ENCODE data around the gene ANKRD24. TPM values are rescaled to one million over a fixed set of nuclear protein-coding genes. Genes with fewer than 3 reads are reported as not detected.
"Not testable (repeated sequence)": the region's sequence is repeated elsewhere in the genome, so short reads cannot be mapped to it uniquely, and the experiment has no call there.

Gene ANKRD24
- total RNA-seq, 1 experiment from 2014 or later: 10.9 TPM

- no peaks in the 10 kb centered on the region for H3K27me3 ChIP-seq (replicated peaks; ENCODE audit: insufficient read depth, low read depth, low read length, poor library complexity)
- BruUV-seq (replicated peaks): no TSS peak
These were observed 27.7 kb upstream of the ANKRD24 start for GRCh38 chr19:4154571-4155312.

GRCh38 chr19:4157164-4157563, 25.3 kb upstream of the ANKRD24 start:
- CTCF ChIA-PET: no interaction called here
- DNase-seq (ENCODE audit: low spot score): no peak
- Histone ChIP-seq H3K36me3 (ENCODE audit: insufficient read depth, low read length, poor library complexity, severe bottlenecking) (no peaks in the 10 kb centered on the region), H3K4me1 (ENCODE audit: insufficient read depth, low read length, poor library complexity, severe bottlenecking) (no peaks in the 10 kb centered on the region), H3K27me3 (replicated peaks; ENCODE audit: insufficient read depth, low read depth, low read length, poor library complexity) (no peaks in the 10 kb centered on the region), H3K27ac (ENCODE audit: low read depth, low read length, poor library complexity, severe bottlenecking) (no peak overlapping the region), H3K9me3 (ENCODE audit: low read depth, low read length, poor library complexity, severe bottlenecking) (no peaks in the 10 kb centered on the region), H3K4me3 (ENCODE audit: low read depth, low read length, poor library complexity, severe bottlenecking) (no peak overlapping the region)
- BruUV-seq (replicated peaks): no TSS peak
- POLR2A ChIA-PET (ENCODE audit: low non-redundant PET): no interaction called here
- intact Hi-C loops (cut with micrococcal nuclease; ENCODE audit: unreplicated experiment): no loop called here
- no peak for TF ChIP-seq EZH2 (IDR thresholded peaks at IDR 0.05; ENCODE audit: borderline replicate concordance, low read depth, low read length, poor library complexity, severe bottlenecking)
- TF ChIP-seq CTCF (conservative IDR thresholded peaks at IDR 0.05; ENCODE audit: low read depth, low read length): no peak

More at GRCh38 chr19:4154571-4155312, 27.7 kb upstream of the ANKRD24 start:
- no peaks in the 10 kb centered on the region for H3K4me1 ChIP-seq (ENCODE audit: insufficient read depth, low read length, poor library complexity, severe bottlenecking)
- H3K36me3 ChIP-seq (ENCODE audit: insufficient read depth, low read length, poor library complexity, severe bottlenecking): no peaks in the 10 kb centered on the region
- H3K27ac ChIP-seq (ENCODE audit: low read depth, low read length, poor library complexity, severe bottlenecking): no peak overlapping the region
- no peaks in the 10 kb centered on the region for H3K9me3 ChIP-seq (ENCODE audit: low read depth, low read length, poor library complexity, severe bottlenecking)
- no peak for DNase-seq (ENCODE audit: low spot score)
- no peak for TF ChIP-seq CTCF (conservative IDR thresholded peaks at IDR 0.05; ENCODE audit: low read depth, low read length)
- TF ChIP-seq EZH2 (IDR thresholded peaks at IDR 0.05; ENCODE audit: borderline replicate concordance, low read depth, low read length, poor library complexity, severe bottlenecking): no peak
- ChIA-PET POLR2A (ENCODE audit: low non-redundant PET) (no interaction called here), CTCF (no interaction called here)
- intact Hi-C loops (cut with micrococcal nuclease; ENCODE audit: unreplicated experiment): no loop called here
- no peak overlapping the region for H3K4me3 ChIP-seq (ENCODE audit: low read depth, low read length, poor library complexity, severe bottlenecking)

- H3K27ac ChIP-seq (ENCODE audit: low read depth, low read length, poor library complexity, severe bottlenecking); H3K4me1 ChIP-seq (ENCODE audit: insufficient read depth, low read length, poor library complexity, severe bottlenecking); H3K9me3 ChIP-seq (ENCODE audit: low read depth, low read length, poor library complexity, severe bottlenecking); H3K36me3 ChIP-seq (ENCODE audit: insufficient read depth, low read length, poor library complexity, severe bottlenecking); POLR2A ChIA-PET (ENCODE audit: low non-redundant PET); DNase-seq (ENCODE audit: low spot score); H3K27me3 ChIP-seq (replicated peaks; ENCODE audit: insufficient read depth, low read depth, low read length, poor library complexity); H3K4me3 ChIP-seq (ENCODE audit: low read depth, low read length, poor library complexity, severe bottlenecking); CTCF ChIA-PET; BruUV-seq (replicated peaks); intact Hi-C loops (cut with micrococcal nuclease; ENCODE audit: unreplicated experiment): not testable (repeated sequence)
These were observed 24.5 kb upstream of the ANKRD24 start for GRCh38 chr19:4157971-4158370.

All from A673 (cell line).